Heart right ventricle (tissue), 16 donors: ENCODE data around the gene LPCAT1. TPM values are rescaled to one million over a fixed set of nuclear protein-coding genes. Genes with fewer than 3 reads are reported as not detected.

Experiments
- ATAC-seq, 8 donors: fragments of 200-7000 bp; cut with Tn5 transposase; one replicate each; pipeline ENCODE4 v1.9.1; 2020; ENCODE audit warnings: mild to moderate bottlenecking in 8 of 8, moderate library complexity in 8 of 8, moderate number of reproducible peaks in 1 of 8
- DNase-seq, 2 donors: peaks; one replicate each; pipeline ENCODE4 v3.0.0-alpha.2; 2020
- H3K27ac ChIP-seq, 10 donors: fragments of 200-600 bp; sonication (generic) in 2 of 10; one replicate each; pipeline versions ENCODE4 v1.5.0 to v1.8.0; 2020 to 2022; ENCODE audit warnings: mild to moderate bottlenecking in 3 of 10
- H3K27me3 ChIP-seq, 7 donors: fragments of 200-600 bp; one replicate each; pipeline ENCODE4 v1.8.0; 2021 to 2022; ENCODE audit warnings: mild to moderate bottlenecking in 2 of 7
- H3K36me3 ChIP-seq, 9 donors: fragments of 200-600 bp; sonication (generic) in 1 of 9; one replicate each; pipeline versions ENCODE4 v1.5.0 to v1.8.0; 2020 to 2022; ENCODE audit warnings: mild to moderate bottlenecking in 2 of 9
- H3K4me1 ChIP-seq, 9 donors: fragments of 200-600 bp; sonication (generic) in 1 of 9; one replicate each; pipeline versions ENCODE4 v1.5.0 to v1.8.0; 2020 to 2022; ENCODE audit warnings: mild to moderate bottlenecking in 4 of 9
- H3K4me3 ChIP-seq, 10 donors: fragments of 200-600 bp; sonication (generic) in 2 of 10; one replicate each; pipeline versions ENCODE4 v1.5.0 to v1.8.0; 2020 to 2022; ENCODE audit warnings: mild to moderate bottlenecking in 7 of 10, moderate library complexity in 2 of 10
- H3K9me3 ChIP-seq, 11 donors: fragments of 200-600 bp in 10 of 11; sonication (generic) in 2 of 11; one replicate each; pipeline versions ENCODE4 v1.5.0 to v1.8.0; 2013 to 2022; ENCODE audit warnings: mild to moderate bottlenecking in 2 of 11, control low read depth in 1 of 11, moderate library complexity in 1 of 11
- CTCF ChIP-seq, 9 donors: fragments of 200-600 bp; sonication (generic) in 2 of 9; IDR thresholded peaks; one replicate each; pipeline versions ENCODE4 v1.5.0 to v1.8.0; 2021 to 2022; ENCODE audit warnings: antibody characterized with exemption in 9 of 9, mild to moderate bottlenecking in 5 of 9, moderate library complexity in 1 of 9
- WGBS, 2 donors: extraction: QIAGEN DNeasy Blood & Tissue Kit; methylation state at CpG; one replicate each; pipeline ENCODE4 v1.1.7; 2013; ENCODE audit warnings: inconsistent platforms in 1 of 2; 5-methylcytosine and 5-hydroxymethylcytosine counted together
- intact Hi-C, 10 donors: fragments of 100-400 bp; cut with DNase I; formaldehyde crosslinking; loops; one replicate each; pipeline versions ENCODE4 v1.11.1 to v1.14.2; 2022
- polyA plus RNA-seq, 2 donors: library from polyadenylated mRNA; stranded (reverse); fragments of 200-250 nt; gene quantifications; one replicate each; pipeline ENCODE4 v1.2.3, GENCODE V29; 2013
- total RNA-seq, 10 donors: library from RNA; stranded (reverse); fragmentation: NEBNext Ultra II Directional in 3 of 10; extraction: Animal tissue kit (Norgen Biotek cat#: 25700) in 3 of 10; gene quantifications; one replicate each; pipeline versions ENCODE4 v1.2.1 to v1.2.4, GENCODE V29; 2021 to 2023
- donor health status: Arrhythmogenic right ventricular cardiomyopathy.
- donor health status: ischemic (EF 13 %, LVEDD 7.1; RV severe dilation, severe dysfunction).
- donor health status: healthy with polysubstance abuse.
- donor health status: DM: no; HTN: yes; CAD: no.
- donor health status: DM: no; HTN: no; CAD: no.
- donor health status: ischemic (EF 25% LVEDD 6.9; RV normal size, moderate dysfunction).
- donor health status: ischemic (EF 25% LVEDD 5.7; RV mildly dilated, moderate dysfunction).
- donor health status: healthy.
- donor health status: DM: yes; HTN: yes; CAD: no.
- donor health status: Ischemic cardiomyopathy.
- donor health status: ischemic (EF 35%, LVEDD 5.7; RV mildly dilated, moderate dysfunction).
- donor health status: nonischemic (EF 11% LVEDD 7.7; RV severe dilation, severe dysfunction).
- donor health status: DM: yes; HTN: yes; CAD: no.
- donor health status: PGD.
- donor health status: ischemic (EF 29% LVEDD 5.4; RV normal size, mild dysfunction).
- donor health status: nonischemic (EF 23%, LVEDD 6.1; RV moderate dilation, normal function).

LPCAT1 gene
- total and polyA plus RNA-seq, 12 donors = 5.6 to 25.5 (median 9.6) TPM

DNA sequence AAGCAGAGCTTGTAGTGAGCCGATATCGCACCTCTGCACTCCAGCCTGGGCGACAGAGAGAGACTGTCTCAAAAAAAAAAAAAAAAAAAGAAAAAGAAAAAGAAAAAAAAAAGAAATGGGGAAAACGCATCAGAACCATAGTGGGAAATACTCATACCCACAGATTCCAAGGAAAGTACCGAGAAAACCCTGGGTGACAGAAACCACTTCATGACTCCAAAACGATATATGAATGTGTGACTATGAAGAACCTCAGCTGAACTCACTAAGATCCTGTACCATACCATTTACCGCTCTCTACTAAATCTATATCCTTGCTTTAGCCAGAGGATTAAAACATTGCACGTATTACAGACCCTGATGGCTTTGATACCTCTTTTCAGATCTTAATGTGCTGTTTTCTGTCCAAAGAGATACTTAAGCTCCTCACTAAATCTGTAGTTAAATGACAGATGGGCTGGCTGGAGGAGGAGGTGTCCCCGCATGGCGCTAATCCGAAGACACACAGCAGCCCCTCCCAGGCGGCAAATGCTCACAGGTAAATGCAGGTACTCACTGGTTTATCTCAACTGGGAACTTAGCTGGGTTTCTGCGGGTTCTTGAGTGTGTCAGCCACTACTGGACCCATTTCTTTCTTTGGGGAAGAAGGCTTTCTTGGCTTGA lies 2.8 kb downstream of the LPCAT1 start:
- intact Hi-C loops = no loop called here

GRCh38 chr5:1519631-1520210 lies 4.0 kb downstream of the LPCAT1 start:
- WGBS, 2 donors = 91 to 93% methylated on average over 12 of the region's 12 CpGs
- intact Hi-C loops = no loop called here
- H3K36me3 ChIP-seq = peaks cover 0 to 51% (median 0%) of the 10 kb centered on the region in 9 donors
- DNase-seq = no peak
- no peak overlapping the region for H3K4me3 ChIP-seq
- no peak for ATAC-seq
- TF ChIP-seq CTCF (IDR thresholded peaks at IDR 0.05) = no peak
- H3K9me3 ChIP-seq = no peaks in the 10 kb centered on the region
- peak overlapping the region in 1 of 10 donors; percentile 22 for H3K27ac ChIP-seq
- peaks cover 4 to 63% (median 18%) of the 10 kb centered on the region in 9 donors for H3K4me1 ChIP-seq
- no peaks in the 10 kb centered on the region for H3K27me3 ChIP-seq

More for the DNA sequence above, 2.8 kb downstream of the LPCAT1 start:
- 96 to 97% methylated on average over 13 of the region's 13 CpGs for WGBS, 2 donors
- ATAC-seq (no peak), DNase-seq (no peak)
- Histone ChIP-seq H3K36me3 (peaks cover 0 to 51% (median 0%) of the 10 kb centered on the region in 9 donors), H3K4me3 (no peak overlapping the region), H3K27me3 (no peaks in the 10 kb centered on the region), H3K9me3 (no peaks in the 10 kb centered on the region), H3K27ac (no peak overlapping the region), H3K4me1 (peaks cover 4 to 56% (median 18%) of the 10 kb centered on the region in 9 donors)
- TF ChIP-seq CTCF (IDR thresholded peaks at IDR 0.05) = no peak

DNA sequence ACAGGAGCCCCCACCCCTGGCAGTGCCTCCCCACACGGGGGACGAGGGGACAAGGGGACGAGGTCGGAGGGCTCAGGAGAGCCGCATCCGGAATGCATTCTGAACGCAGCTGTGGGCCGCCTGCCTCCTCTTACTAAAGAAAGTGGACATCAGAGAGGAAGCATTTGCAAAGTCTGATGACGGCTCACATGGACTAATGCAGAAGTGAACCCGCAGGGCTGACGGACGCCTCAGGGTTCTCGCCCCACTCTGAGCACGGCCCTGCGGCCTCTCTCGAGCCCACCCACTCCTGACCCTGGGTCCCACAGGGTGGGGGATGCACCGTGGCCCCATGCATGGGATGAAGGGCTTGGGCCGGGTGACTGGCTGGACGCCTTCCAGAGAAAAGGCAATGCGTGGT lies 5.9 kb downstream of the LPCAT1 start:
- DNase-seq (peak in 1 of 2 donors; percentile 10), ATAC-seq (peak in 1 of 8 donors; percentile 7)
- TF ChIP-seq CTCF (IDR thresholded peaks at IDR 0.05) = no peak
- H3K27me3 ChIP-seq = no peaks in the 10 kb centered on the region
- 88 to 90% methylated on average over 20 of the region's 20 CpGs for WGBS, 2 donors
- no peak overlapping the region for H3K27ac ChIP-seq
- peaks cover 0 to 58% (median 0%) of the 10 kb centered on the region in 9 donors for H3K36me3 ChIP-seq
- H3K4me1 ChIP-seq = peaks cover 4 to 67% (median 13%) of the 10 kb centered on the region in 9 donors
- intact Hi-C loops = no loop called here
- no peak overlapping the region for H3K4me3 ChIP-seq
- H3K9me3 ChIP-seq = no peaks in the 10 kb centered on the region

DNA sequence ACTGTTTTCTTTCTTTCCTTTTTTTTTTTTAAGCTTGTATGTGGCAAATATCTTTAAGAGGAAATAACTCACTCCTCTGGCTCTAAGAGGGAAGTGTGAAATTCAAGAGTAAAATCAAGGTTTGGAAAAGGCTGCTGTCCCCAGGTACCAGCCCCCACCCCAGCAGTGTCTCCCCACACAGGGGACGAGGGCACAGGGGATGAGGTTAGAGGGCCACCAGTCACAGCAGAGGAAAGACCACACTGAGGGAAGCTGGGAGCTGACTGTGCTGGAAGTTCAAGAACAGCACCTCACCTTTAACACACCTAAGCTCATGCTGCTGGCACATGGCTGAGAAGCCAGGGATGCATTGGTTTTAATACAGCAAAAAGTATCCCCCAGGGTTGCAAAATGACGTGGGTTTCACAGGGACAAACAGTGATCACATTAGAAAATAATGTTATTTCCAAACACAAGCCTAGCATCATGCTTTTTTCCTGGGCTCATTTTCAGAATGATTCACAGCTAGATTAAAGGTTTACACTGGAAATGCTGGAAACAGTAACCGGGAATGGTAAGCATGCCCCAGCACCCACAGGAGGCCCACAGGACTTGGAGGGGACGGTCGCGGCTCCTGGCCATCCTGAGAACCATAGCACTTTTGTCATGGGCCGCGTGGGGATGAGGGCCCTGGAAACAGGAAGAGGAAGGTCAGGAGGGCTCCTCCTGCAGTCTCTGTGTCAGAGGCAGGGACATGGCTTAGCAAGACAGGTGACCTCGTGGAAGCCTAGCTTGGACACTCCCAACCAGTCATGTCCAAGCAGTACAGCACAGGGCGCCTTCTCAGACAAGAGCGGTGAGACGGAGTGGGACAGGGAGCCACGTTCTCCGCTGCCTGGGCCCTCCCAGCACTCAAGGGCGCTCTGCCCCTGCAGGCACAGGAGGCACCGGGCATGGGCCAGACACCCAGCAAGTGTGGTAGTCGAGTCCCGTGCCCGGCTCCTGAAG lies 6.9 kb downstream of the LPCAT1 start:
- 83 to 85% methylated on average over 19 of the region's 19 CpGs for WGBS, 2 donors
- no peak for TF ChIP-seq CTCF (IDR thresholded peaks at IDR 0.05)
- H3K4me3 ChIP-seq = no peak overlapping the region
- ATAC-seq (no peak), DNase-seq (peak in 1 of 2 donors; percentile 6)
- intact Hi-C loops = no loop called here
- peak overlapping the region in 1 of 10 donors; percentile 51 for H3K27ac ChIP-seq
- peaks cover 0 to 68% (median 0%) of the 10 kb centered on the region in 9 donors for H3K36me3 ChIP-seq
- no peaks in the 10 kb centered on the region for H3K9me3 ChIP-seq
- H3K4me1 ChIP-seq = peaks cover 0 to 57% (median 3%) of the 10 kb centered on the region in 9 donors
- no peaks in the 10 kb centered on the region for H3K27me3 ChIP-seq
